Calu3 (cell line): ENCODE results near the gene CEP126. TPM values are rescaled to one million over a fixed set of nuclear protein-coding genes. Genes with fewer than 3 reads are reported as not detected.

Experiments
- Bru-seq: library from RNA; stranded (reverse); fragments of 400-500 nt; gene quantifications from one replicate; lab custom pipeline; 2021; lab: Mats Ljungman, UMichigan
- BruChase-seq, 2 experiments: library from RNA; stranded (reverse); fragments of 400-500 nt; gene quantifications; one replicate each; lab custom pipeline; 2021; lab: Mats Ljungman, UMichigan
- BruUV-seq: library from RNA; stranded (reverse); fragments of 400-500 nt; replicated peaks from 2 replicates; lab custom pipeline; 2021; lab: Mats Ljungman, UMichigan
- CTCF ChIA-PET: fragments of 300-600 bp; sonication (Branson Sonifier 250); formaldehyde crosslinking; loops from one replicate; lab custom pipeline; 2022; ENCODE audit warnings: antibody characterized with exemption; lab: Charles Lee
- DNase-seq: peaks from one replicate; pipeline ENCODE4 v3.0.0; 2022
- H3K27ac Mint-ChIP-seq: one replicate; pipeline ENCODE4 v1.8.0; 2022; ENCODE audit warnings: mixed read lengths; ENCODE audit not compliant: unreplicated experiment
- H3K27me3 Mint-ChIP-seq: one replicate; pipeline ENCODE4 v1.8.0; 2022; ENCODE audit warnings: mixed read lengths; ENCODE audit not compliant: unreplicated experiment
- H3K36me3 Mint-ChIP-seq: one replicate; pipeline ENCODE4 v1.8.0; 2022; ENCODE audit warnings: mild to moderate bottlenecking, moderate library complexity, mixed read lengths; ENCODE audit not compliant: insufficient read depth, unreplicated experiment
- H3K4me1 Mint-ChIP-seq: one replicate; pipeline ENCODE4 v1.8.0; 2022; ENCODE audit warnings: mild to moderate bottlenecking, low read depth, mixed read lengths; ENCODE audit not compliant: unreplicated experiment
- H3K4me3 Mint-ChIP-seq: one replicate; pipeline ENCODE4 v1.8.0; 2022; ENCODE audit warnings: mild to moderate bottlenecking, low read depth, moderate library complexity, mixed read lengths; ENCODE audit not compliant: unreplicated experiment
- H3K9me3 Mint-ChIP-seq: one replicate; pipeline ENCODE4 v1.8.0; 2022; ENCODE audit warnings: low read depth, mixed read lengths; ENCODE audit not compliant: unreplicated experiment
- CTCF ChIP-seq: fragments of 200-600 bp; IDR thresholded peaks from one replicate; pipeline ENCODE4 v1.8.0; 2022; ENCODE audit warnings: antibody characterized with exemption; ENCODE audit not compliant: unreplicated experiment
- intact Hi-C: fragments of 100-400 bp; cut with micrococcal nuclease; formaldehyde crosslinking; loops from one replicate; pipeline ENCODE4 v1.10.0; 2022; ENCODE audit not compliant: unreplicated experiment
- long read RNA-seq: library from polyadenylated mRNA; stranded (forward); transcript quantifications from one replicate; pipeline ENCODE4 v2.0.0, GENCODE V29; 2022
- total RNA-seq: library from RNA; stranded (reverse); gene quantifications from 2 replicates; pipeline ENCODE4 v1.2.3, GENCODE V29; 2022

CEP126 gene
- total RNA-seq: 3.1 and 3.8 TPM in 2 replicates
- percentile 48 among the genes with signal in this experiment for Bru-seq, nascent RNA
- percentile 49 among the genes with signal in this experiment for BruChase-seq, experiment 1, labeled RNA remaining after a 6-hour chase
- percentile 46 among the genes with signal in this experiment for BruChase-seq, experiment 2, labeled RNA remaining after a 2-hour chase
- long read RNA-seq, full-length matches to known transcripts: 1 of 4 reads
- long read RNA-seq, partial matches to known transcripts: 1 of 4 reads
- long read RNA-seq, other reads (novel, unspliced or antisense): 2 of 4 reads

DNA sequence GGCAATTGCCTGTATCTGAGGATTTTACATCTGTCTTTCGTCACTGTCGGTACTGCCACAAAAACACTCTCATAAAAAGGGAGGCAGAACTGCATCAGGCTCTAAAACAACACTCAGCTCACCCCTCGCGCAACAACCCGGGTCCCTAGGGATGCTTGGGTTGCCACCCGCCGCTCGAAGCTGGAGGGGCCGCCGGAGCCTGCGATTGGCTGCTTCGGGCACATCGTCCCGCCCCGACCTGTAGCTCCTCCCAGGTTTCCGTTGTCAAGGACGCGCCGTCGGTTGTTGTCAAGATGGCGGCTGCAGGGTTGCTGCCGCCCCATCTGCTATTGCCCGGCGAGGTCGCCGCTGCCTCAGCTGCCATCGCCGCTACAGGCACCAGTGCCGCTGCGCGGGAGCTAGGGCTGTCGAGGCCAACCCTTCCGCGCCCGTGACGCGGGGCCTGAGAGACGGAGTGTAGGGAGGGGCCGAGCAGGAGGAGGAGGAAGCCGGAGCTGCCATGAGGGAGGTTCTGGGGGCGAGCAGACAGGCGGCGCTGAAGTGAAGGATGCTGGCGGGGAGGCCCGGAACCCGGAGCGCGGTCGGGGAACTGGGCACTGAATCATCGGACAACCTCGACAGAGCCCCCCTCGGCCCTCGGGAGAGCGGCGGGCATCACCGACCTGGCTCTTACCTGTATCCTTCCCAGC lies at the start of gene CEP126:
Gene CEP126, plus strand, starts transcription at position 273 of the 689 bp plus-strand sequence. Its CDS starts 275 bp downstream, at position 548.
- intact Hi-C loops: loop anchor here (2.0 to 5.0 kb wide), 3 partner anchors 52 to 197 kb away; partner anchors contain the start of gene YAP1
- Mint-ChIP-seq H3K27ac (peak within 1 kb of the TSS; percentile 96), H3K27me3 (no peaks in the 10 kb centered on the region), H3K4me3 (peak within 1 kb of the TSS; percentile 100), H3K9me3 (no peaks in the 10 kb centered on the region), H3K36me3 (peaks cover 14% of the 10 kb centered on the region), H3K4me1 (peaks cover 21% of the 10 kb centered on the region)
- CTCF ChIA-PET: interaction anchor here (1.2 to 1.4 kb wide), 3 partner anchors 48 to 92 kb away, joined by 3 to 17 read pairs (median 5); no protein-coding TSS in a partner anchor
- peak; percentile 89 for DNase-seq
- TF ChIP-seq CTCF: no peak
- BruUV-seq: no TSS peak

GRCh38 chr11:101866619-101867491 lies 48.0 kb upstream of the CEP126 start:
- CTCF ChIA-PET: interaction anchor here (0.6 to 1.7 kb wide), 6 partner anchors 13 to 402 kb away, joined by 3 to 8 read pairs (median 4); partner anchors contain the start of gene CEP126
- H3K36me3 Mint-ChIP-seq: no peaks in the 10 kb centered on the region
- no TSS peak for BruUV-seq
- H3K27me3 Mint-ChIP-seq: no peaks in the 10 kb centered on the region
- intact Hi-C loops: loop anchor here (10.0 kb wide), 2 partner anchors 398 to 628 kb away; no protein-coding TSS in a partner anchor
- no peak overlapping the region for H3K27ac Mint-ChIP-seq
- peaks cover 4% of the 10 kb centered on the region for H3K9me3 Mint-ChIP-seq
- no peak overlapping the region for H3K4me3 Mint-ChIP-seq
- peaks cover 49% of the 10 kb centered on the region for H3K4me1 Mint-ChIP-seq
- DNase-seq: peak; percentile 10
- TF ChIP-seq CTCF: no peak

GRCh38 chr11:101867951-101868350 lies 46.9 kb upstream of the CEP126 start:
- CTCF ChIA-PET: interaction anchor here (1.3 to 1.7 kb wide), 2 partner anchors 47 to 140 kb away, joined by 5 to 6 read pairs; partner anchors contain the start of gene CEP126
- H3K27ac Mint-ChIP-seq: peak overlapping the region; percentile 69
- intact Hi-C loops: loop anchor here (10.0 kb wide), 2 partner anchors 397 to 627 kb away; no protein-coding TSS in a partner anchor
- peak; percentile 6 for DNase-seq
- H3K4me1 Mint-ChIP-seq: peaks cover 40% of the 10 kb centered on the region
- BruUV-seq: no TSS peak
- TF ChIP-seq CTCF: no peak
- peaks cover 4% of the 10 kb centered on the region for H3K9me3 Mint-ChIP-seq
- no peak overlapping the region for H3K4me3 Mint-ChIP-seq
- H3K36me3 Mint-ChIP-seq: no peaks in the 10 kb centered on the region
- H3K27me3 Mint-ChIP-seq: no peaks in the 10 kb centered on the region

- peaks cover 35% of the 10 kb centered on the region for H3K4me1 Mint-ChIP-seq
- no peaks in the 10 kb centered on the region for H3K36me3 Mint-ChIP-seq
- TF ChIP-seq CTCF: no peak
- intact Hi-C loops: no loop called here
- no peaks in the 10 kb centered on the region for H3K27me3 Mint-ChIP-seq
- CTCF ChIA-PET: no interaction called here
- peak overlapping the region; percentile 1 for H3K4me3 Mint-ChIP-seq
- BruUV-seq: no TSS peak
- DNase-seq: no peak
- H3K27ac Mint-ChIP-seq: peak overlapping the region; percentile 33
- H3K9me3 Mint-ChIP-seq: no peaks in the 10 kb centered on the region
These were observed 44.3 kb upstream of the CEP126 start for GRCh38 chr11:101870510-101870909.
